ENCODE data around the gene ZKSCAN8.
"Not testable (repeated sequence)": the region's sequence is repeated elsewhere in the genome, so short reads cannot be mapped to it uniquely, and the experiment has no call there.

Gene ZKSCAN8

GRCh38 chr6:28141500-28142329 is at the start of gene ZKSCAN8:
ZKSCAN8 (plus strand) TSS chr6:28141883; CDS start chr6:28148408, 6,525 bp downstream.
- DNase-seq (ENCODE audit: low spot score) (peak; percentile 81), FAIRE-seq (peak; percentile 20)

GRCh38 chr6:28102222-28102621 is 39.5 kb upstream of the ZKSCAN8 start:
- FAIRE-seq; DNase-seq (ENCODE audit: low spot score): not testable (repeated sequence)

GRCh38 chr6:28102699-28103098 is 39.0 kb upstream of the ZKSCAN8 start:
- not testable (repeated sequence) for FAIRE-seq

GRCh38 chr6:28104392-28105244 is 37.1 kb upstream of the ZKSCAN8 start:
- FAIRE-seq (no peak), DNase-seq (ENCODE audit: low spot score) (peak; percentile 44)

More at GRCh38 chr6:28102699-28103098, 39.0 kb upstream of the ZKSCAN8 start:
- not testable (repeated sequence) for DNase-seq (ENCODE audit: low spot score)

- FAIRE-seq = no peak
- no peak for DNase-seq (ENCODE audit: low spot score)
Measured at GRCh38 chr6:28105245-28105639, 36.4 kb upstream of the ZKSCAN8 start.

- FAIRE-seq = no peak
- no peak for DNase-seq (ENCODE audit: low spot score)
Measured at GRCh38 chr6:28107506-28107905, 34.2 kb upstream of the ZKSCAN8 start.

GRCh38 chr6:28111964-28112363 is 29.7 kb upstream of the ZKSCAN8 start:
- DNase-seq (ENCODE audit: low spot score) (no peak), FAIRE-seq (no peak)

- DNase-seq (ENCODE audit: low spot score) (no peak), FAIRE-seq (no peak)
Measured at GRCh38 chr6:28115799-28116198, 25.9 kb upstream of the ZKSCAN8 start.

GRCh38 chr6:28117386-28118050 is 24.2 kb upstream of the ZKSCAN8 start:
- DNase-seq (ENCODE audit: low spot score) (no peak), FAIRE-seq (no peak)

- no peak for DNase-seq (ENCODE audit: low spot score)
Measured at GRCh38 chr6:28118217-28118616, 23.5 kb upstream of the ZKSCAN8 start.

GRCh38 chr6:28121876-28122275 is 19.8 kb upstream of the ZKSCAN8 start:
- FAIRE-seq (no peak), DNase-seq (ENCODE audit: low spot score) (no peak)

More at GRCh38 chr6:28118217-28118616, 23.5 kb upstream of the ZKSCAN8 start:
- no peak for FAIRE-seq

- not testable (repeated sequence) for FAIRE-seq; DNase-seq (ENCODE audit: low spot score)
Measured at GRCh38 chr6:28122283-28122682, 19.4 kb upstream of the ZKSCAN8 start.

GRCh38 chr6:28124350-28124970 is 17.2 kb upstream of the ZKSCAN8 start, which contains the start of gene ZSCAN16:
ZSCAN16 (plus strand) TSS chr6:28124609; CDS start chr6:28125444, 835 bp downstream.
- peak; percentile 55 for DNase-seq (ENCODE audit: low spot score)
- peak; percentile 7 for FAIRE-seq

GRCh38 chr6:28124971-28125353 is 16.7 kb upstream of the ZKSCAN8 start:
- FAIRE-seq (no peak), DNase-seq (ENCODE audit: low spot score) (no peak)

- DNase-seq (ENCODE audit: low spot score) (no peak), FAIRE-seq (no peak)
Measured at GRCh38 chr6:28125401-28125800, 16.3 kb upstream of the ZKSCAN8 start.

GRCh38 chr6:28134015-28134414 is 7.7 kb upstream of the ZKSCAN8 start:
- FAIRE-seq = no peak
- DNase-seq (ENCODE audit: low spot score) = peak; percentile 26

- DNase-seq (ENCODE audit: low spot score) (no peak), FAIRE-seq (no peak)
Measured at GRCh38 chr6:28134716-28135115, 7.0 kb upstream of the ZKSCAN8 start.

- DNase-seq (ENCODE audit: low spot score) (no peak), FAIRE-seq (no peak)
Measured at GRCh38 chr6:28135393-28135792, 6.3 kb upstream of the ZKSCAN8 start.

GRCh38 chr6:28136585-28137504 is 4.8 kb upstream of the ZKSCAN8 start:
- peak; percentile 33 for FAIRE-seq
- peak; percentile 80 for DNase-seq (ENCODE audit: low spot score)

GRCh38 chr6:28137505-28137981 is 4.1 kb upstream of the ZKSCAN8 start:
- DNase-seq (ENCODE audit: low spot score) (no peak), FAIRE-seq (no peak)

All from RCC 7860 (cell line).